Activated CD4-positive, alpha-beta T cell treated with anti-CD3 and anti-CD28 coated beads for 36 hours (primary cell): Measurements from ENCODE around the gene NDNF. TPM values are rescaled to one million over a fixed set of nuclear protein-coding genes. Genes with fewer than 3 reads are reported as not detected.

Experiments used
- ATAC-seq: fragments of 200-7000 bp; cut with Tn5 transposase; one replicate; pipeline ENCODE4 v1.10.0; 2021; ENCODE audit warnings: mild to moderate bottlenecking, moderate library complexity
- CTCF ChIA-PET: fragments of 350-600 bp; sonication (Branson Sonifier 250); formaldehyde crosslinking; loops from one replicate; lab custom pipeline; 2021; ENCODE audit warnings: antibody characterized with exemption; lab: Charles Lee
- POLR2A ChIA-PET: fragments of 350-600 bp; sonication (Branson Sonifier 250); formaldehyde crosslinking; loops from one replicate; lab custom pipeline; 2021; ENCODE audit warnings: antibody characterized with exemption, inconsistent platforms; lab: Charles Lee
- DNase-seq: peaks from one replicate; pipeline ENCODE4 v3.0.0-alpha.2; 2020
- H3K27ac Mint-ChIP-seq: one replicate; pipeline ENCODE4 v1.8.0; 2021; ENCODE audit warnings: mixed read lengths
- H3K27me3 Mint-ChIP-seq: one replicate; pipeline ENCODE4 v1.8.0; 2021; ENCODE audit warnings: mixed read lengths
- H3K36me3 Mint-ChIP-seq: one replicate; pipeline ENCODE4 v1.8.0; 2021; ENCODE audit warnings: low read depth, mixed read lengths
- H3K4me1 Mint-ChIP-seq: one replicate; pipeline ENCODE4 v1.8.0; 2021; ENCODE audit warnings: mixed read lengths
- H3K4me3 Mint-ChIP-seq: one replicate; pipeline ENCODE4 v1.8.0; 2021; ENCODE audit warnings: mild to moderate bottlenecking, moderate library complexity, mixed read lengths
- H3K9me3 Mint-ChIP-seq: one replicate; pipeline ENCODE4 v1.8.0; 2021; ENCODE audit warnings: low read depth, mixed read lengths
- intact Hi-C, 2 experiments: fragments of 100-400 bp; cut with DNase I in 1 of 2; cut with micrococcal nuclease in 1 of 2; formaldehyde crosslinking; loops; one replicate each; pipeline versions ENCODE4 v1.14.2 to v1.15.1; 2022 to 2024; cut with DNase I, micrococcal nuclease
- total RNA-seq, 2 experiments: library from RNA; stranded (reverse); gene quantifications; one replicate each; pipeline ENCODE4 v1.2.3, GENCODE V29; 2021

NDNF gene
- total RNA-seq, 2 experiments from 2014 or later, result 0.11 to 0.16 TPM

DNA sequence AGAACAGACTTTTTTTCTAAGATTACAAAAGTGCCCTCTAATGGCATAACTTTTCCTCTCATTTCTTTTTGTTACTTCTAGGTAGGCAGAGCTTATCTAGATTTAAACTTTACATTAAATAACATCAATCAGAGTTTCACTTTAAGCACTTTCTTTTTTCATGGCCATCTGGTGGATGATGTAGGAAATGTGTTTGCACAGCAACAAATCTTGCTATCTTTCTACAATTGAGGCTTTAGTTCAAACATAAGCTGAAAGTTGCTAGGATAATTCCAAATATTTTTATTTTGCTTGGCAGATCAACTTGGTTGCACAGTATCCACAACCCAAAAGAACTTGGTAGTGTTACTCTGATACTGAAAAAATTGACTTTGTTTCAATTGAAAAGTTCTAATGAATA lies 22.0 kb downstream of the NDNF start:
- Mint-ChIP-seq H3K4me1 (no peaks in the 10 kb centered on the region), H3K9me3 (no peaks in the 10 kb centered on the region), H3K36me3 (no peaks in the 10 kb centered on the region), H3K4me3 (no peak overlapping the region), H3K27me3 (peaks cover 14% of the 10 kb centered on the region), H3K27ac (no peak overlapping the region)
- ATAC-seq, result no peak
- no peak for DNase-seq
- CTCF ChIA-PET, result interaction anchor here (1.0 to 1.5 kb wide), 4 partner anchors 11 to 374 kb away, joined by 3 to 4 read pairs (median 3); no protein-coding TSS in a partner anchor
- intact Hi-C loops, result no loop called here
- POLR2A ChIA-PET, result no interaction called here

DNA sequence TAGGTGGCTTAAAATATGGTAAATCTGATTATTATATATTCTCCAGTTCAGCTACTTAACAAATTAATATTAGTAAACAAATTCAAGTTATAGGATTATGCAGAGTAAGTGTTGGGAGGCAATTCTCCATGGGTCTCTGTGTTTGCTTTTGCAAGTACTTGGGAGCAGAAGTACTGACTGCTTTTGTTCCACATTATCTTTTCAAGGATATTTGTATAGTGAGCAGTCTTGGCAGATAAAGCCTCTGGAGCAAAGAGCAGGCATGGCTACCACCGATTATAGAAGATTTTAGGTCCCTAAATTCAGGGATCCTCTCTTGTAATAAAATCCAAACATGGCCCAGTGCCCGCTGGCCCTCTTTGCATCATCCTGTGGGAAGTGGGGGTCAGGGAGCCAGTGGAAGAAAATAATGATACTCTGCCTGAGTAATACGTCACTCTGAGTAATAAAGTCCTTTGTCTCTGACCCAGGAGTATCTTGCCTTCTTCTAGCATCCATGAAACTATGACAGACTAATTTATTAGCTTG lies 23.2 kb downstream of the NDNF start:
- peaks cover 10% of the 10 kb centered on the region for H3K27me3 Mint-ChIP-seq
- DNase-seq, result no peak

DNA sequence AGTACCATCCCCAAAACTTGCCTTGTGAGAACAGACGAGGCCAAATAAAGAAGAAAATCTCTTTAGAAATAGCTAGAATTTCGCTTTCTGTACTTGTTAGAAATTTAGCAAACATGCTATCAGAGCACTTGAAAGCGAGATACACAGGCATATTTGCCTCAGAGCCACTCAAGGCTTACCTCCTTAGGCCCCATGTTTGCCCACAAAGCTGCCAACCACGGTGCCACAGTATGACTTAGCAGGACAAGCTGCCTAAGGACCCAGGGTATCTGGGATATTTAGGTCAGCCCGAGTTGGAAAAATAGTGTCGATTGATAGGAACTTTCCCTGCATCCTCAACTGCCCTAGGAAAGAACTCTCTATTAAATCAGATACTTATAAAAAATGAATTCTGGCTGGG lies 24.2 kb downstream of the NDNF start:
- Mint-ChIP-seq H3K27ac (no peak overlapping the region), H3K27me3 (peaks cover 12% of the 10 kb centered on the region), H3K4me1 (no peaks in the 10 kb centered on the region), H3K36me3 (no peaks in the 10 kb centered on the region), H3K9me3 (no peaks in the 10 kb centered on the region), H3K4me3 (no peak overlapping the region)
- ChIA-PET POLR2A (no interaction called here), CTCF (interaction anchor here (1.3 kb wide), 1 partner anchor 20 kb away, joined by 5 read pairs; no protein-coding TSS in a partner anchor)
- no peak for DNase-seq
- no peak for ATAC-seq
- intact Hi-C loops, result loop anchor here in 1 of 2 experiments (10.0 kb wide), 1 partner anchor 203 kb away; no protein-coding TSS in a partner anchor

More for the DNA sequence above, 23.2 kb downstream of the NDNF start:
- no peaks in the 10 kb centered on the region for H3K36me3 Mint-ChIP-seq
- H3K9me3 Mint-ChIP-seq, result no peaks in the 10 kb centered on the region
- no peak overlapping the region for H3K27ac Mint-ChIP-seq
- intact Hi-C loops, result loop anchor here in 1 of 2 experiments (10.0 kb wide), 1 partner anchor 204 kb away; no protein-coding TSS in a partner anchor
- CTCF ChIA-PET, result interaction anchor here (1.1 to 1.5 kb wide), 3 partner anchors 9 to 143 kb away, joined by 3 to 4 read pairs (median 3); no protein-coding TSS in a partner anchor
- ATAC-seq, result no peak
- no peak overlapping the region for H3K4me3 Mint-ChIP-seq
- POLR2A ChIA-PET, result no interaction called here
- H3K4me1 Mint-ChIP-seq, result no peaks in the 10 kb centered on the region

DNA sequence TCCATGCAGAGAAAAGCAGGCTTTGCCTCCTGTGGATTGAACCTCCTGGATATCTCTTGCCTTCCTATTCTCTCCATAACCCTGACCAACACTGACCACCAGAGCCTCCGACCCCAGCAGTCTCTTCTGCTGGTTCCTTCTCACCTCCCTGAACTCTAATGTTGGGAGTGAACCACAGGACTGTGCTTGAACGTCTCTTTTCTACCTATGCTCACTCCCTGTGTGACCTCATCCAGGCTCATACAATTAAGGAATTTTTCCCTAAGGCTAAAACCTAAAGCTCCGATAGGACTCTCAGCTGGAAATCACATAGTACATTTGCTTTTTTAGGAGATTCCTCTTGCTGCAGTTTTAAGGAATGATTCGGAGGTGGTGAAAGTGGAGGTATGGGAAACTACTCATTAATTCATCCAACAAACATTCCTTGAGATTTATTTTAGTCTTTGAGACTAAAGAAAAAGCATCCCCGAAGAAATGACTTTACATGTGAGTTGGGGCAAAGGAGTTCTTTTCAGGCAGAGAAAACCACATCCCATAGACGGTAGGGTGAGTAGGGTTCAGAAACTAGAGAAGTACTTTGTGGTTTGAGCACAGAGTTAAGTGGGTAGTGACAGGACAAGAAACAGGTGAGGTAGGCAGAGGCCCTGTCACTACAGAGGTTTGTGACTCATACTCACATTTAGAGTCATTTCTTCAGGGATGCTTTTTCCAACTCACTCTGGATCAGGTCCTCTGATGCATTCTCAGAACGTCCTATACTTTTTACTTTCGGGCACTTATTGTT lies 30.8 kb downstream of the NDNF start:
- H3K4me3 Mint-ChIP-seq, result no peak overlapping the region
- no peaks in the 10 kb centered on the region for H3K9me3 Mint-ChIP-seq
- intact Hi-C loops, result loop anchor here (1.0 to 10.0 kb wide), 12 partner anchors 31 to 266 kb away; partner anchors contain the start of genes PRDM5 (in 2 of the 2) and NDNF (in 1 of the 2)
- POLR2A ChIA-PET, result no interaction called here
- peaks cover 13% of the 10 kb centered on the region for H3K4me1 Mint-ChIP-seq
- ATAC-seq, result peak; percentile 100
- no peak overlapping the region for H3K27ac Mint-ChIP-seq
- peaks cover 26% of the 10 kb centered on the region for H3K27me3 Mint-ChIP-seq
- no peaks in the 10 kb centered on the region for H3K36me3 Mint-ChIP-seq
- peak; percentile 55 for DNase-seq
- CTCF ChIA-PET, result no interaction called here

DNA sequence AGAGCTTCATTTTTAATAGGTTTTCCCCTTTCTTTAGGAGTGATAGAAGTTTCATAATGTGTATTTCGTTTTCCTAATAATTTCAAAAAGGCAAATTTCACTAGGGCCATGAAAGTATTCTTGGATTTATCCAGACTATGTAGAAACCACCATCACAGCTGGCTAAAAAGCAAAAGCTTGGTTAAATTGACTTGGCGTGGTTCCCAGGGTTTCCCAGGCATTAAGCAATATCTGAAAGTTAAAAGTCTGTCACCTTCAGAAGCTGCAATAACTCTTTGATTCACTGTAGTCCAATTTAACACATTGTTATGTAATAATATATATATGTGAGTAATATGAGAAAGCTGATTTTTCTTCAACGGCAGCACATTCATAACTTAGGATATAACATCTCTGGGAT lies 38.3 kb downstream of the NDNF start:
- Mint-ChIP-seq H3K27ac (no peak overlapping the region), H3K9me3 (no peaks in the 10 kb centered on the region), H3K4me3 (no peak overlapping the region), H3K4me1 (no peaks in the 10 kb centered on the region), H3K36me3 (no peaks in the 10 kb centered on the region), H3K27me3 (peaks cover 9% of the 10 kb centered on the region)
- DNase-seq (no peak), ATAC-seq (no peak)
- CTCF ChIA-PET, result interaction anchor here (0.9 kb wide), 1 partner anchor 316 kb away, joined by 3 read pairs; no protein-coding TSS in a partner anchor
- intact Hi-C loops, result no loop called here
- POLR2A ChIA-PET, result no interaction called here

DNA sequence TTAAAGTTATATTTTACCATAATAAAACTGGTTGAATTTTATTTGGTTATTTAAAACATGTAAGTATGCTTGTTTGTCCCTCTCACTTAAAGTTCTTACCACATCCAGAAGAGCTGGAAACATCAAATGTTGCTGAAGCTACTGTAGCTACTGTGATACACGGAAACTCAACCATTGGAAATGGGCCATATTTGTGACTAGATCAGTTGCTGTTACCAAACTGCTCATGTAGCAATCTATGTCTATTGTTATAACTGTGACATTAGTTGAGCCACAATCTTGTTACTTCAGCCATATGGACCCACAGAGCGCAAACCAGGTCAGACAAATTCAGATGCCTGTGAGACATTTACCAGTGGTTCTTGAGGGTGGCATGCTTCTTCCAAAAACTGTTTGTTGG lies 41.6 kb downstream of the NDNF start:
- Mint-ChIP-seq H3K4me1 (no peaks in the 10 kb centered on the region), H3K27me3 (peaks cover 2% of the 10 kb centered on the region), H3K27ac (no peak overlapping the region), H3K9me3 (no peaks in the 10 kb centered on the region), H3K36me3 (no peaks in the 10 kb centered on the region), H3K4me3 (no peak overlapping the region)
- ATAC-seq (no peak), DNase-seq (no peak)
- ChIA-PET POLR2A (interaction anchor here (0.6 kb wide), 1 partner anchor 1064 kb away, joined by 11 read pairs; no protein-coding TSS in a partner anchor), CTCF (interaction anchor here (0.8 kb wide), 1 partner anchor 92 kb away, joined by 3 read pairs; no protein-coding TSS in a partner anchor)
- intact Hi-C loops, result no loop called here

DNA sequence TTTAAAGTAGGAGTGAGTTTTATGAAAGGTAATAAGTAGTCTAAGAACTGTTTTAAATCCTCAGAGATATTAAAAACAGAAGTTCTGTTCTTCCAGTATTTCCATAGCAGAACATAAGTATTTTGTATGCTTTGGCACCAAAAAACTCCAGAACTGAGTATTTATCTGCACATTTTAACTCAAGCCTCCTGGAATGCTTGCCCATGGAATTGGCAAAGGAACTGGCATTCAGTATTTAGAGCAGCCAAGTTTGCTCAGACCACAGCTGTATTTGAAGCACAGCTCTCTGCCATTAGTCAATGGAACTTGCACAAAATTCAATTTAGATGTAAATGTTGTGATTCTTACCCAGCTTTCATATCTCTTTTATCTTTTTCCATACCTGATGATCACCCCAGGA lies 42.2 kb downstream of the NDNF start:
- DNase-seq (no peak), ATAC-seq (no peak)
- ChIA-PET CTCF (interaction anchor here (0.8 kb wide), 1 partner anchor 93 kb away, joined by 3 read pairs; no protein-coding TSS in a partner anchor), POLR2A (interaction anchor here (0.6 kb wide), 1 partner anchor 1063 kb away, joined by 11 read pairs; no protein-coding TSS in a partner anchor)
- Mint-ChIP-seq H3K4me1 (no peaks in the 10 kb centered on the region), H3K4me3 (no peak overlapping the region), H3K27me3 (peaks cover 2% of the 10 kb centered on the region), H3K36me3 (no peaks in the 10 kb centered on the region), H3K27ac (no peak overlapping the region), H3K9me3 (no peaks in the 10 kb centered on the region)
- intact Hi-C loops, result no loop called here

DNA sequence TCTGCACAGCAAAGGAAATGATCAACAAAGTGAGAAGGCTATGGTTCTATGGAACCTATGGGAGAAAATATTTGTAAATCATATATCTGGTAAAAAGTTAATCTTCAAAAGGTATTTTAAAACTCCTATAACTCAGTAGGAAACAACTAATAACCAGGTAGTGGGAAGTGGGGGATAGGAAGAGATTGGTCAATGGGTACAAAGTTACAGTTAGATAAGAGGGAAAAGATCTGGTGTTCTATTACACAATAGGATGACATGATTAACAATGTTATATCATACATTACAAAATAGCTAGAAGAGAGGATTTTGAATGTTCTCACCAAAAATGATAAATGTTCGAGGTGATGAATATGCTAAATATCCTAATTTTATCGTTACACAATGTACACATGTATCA lies 46.3 kb downstream of the NDNF start:
- Mint-ChIP-seq H3K4me1 (no peaks in the 10 kb centered on the region), H3K36me3 (no peaks in the 10 kb centered on the region), H3K9me3 (no peaks in the 10 kb centered on the region), H3K27ac (no peak overlapping the region), H3K27me3 (peaks cover 12% of the 10 kb centered on the region), H3K4me3 (no peak overlapping the region)
- intact Hi-C loops, result no loop called here
- DNase-seq (no peak), ATAC-seq (no peak)
- CTCF ChIA-PET, result no interaction called here
- POLR2A ChIA-PET, result no interaction called here

DNA sequence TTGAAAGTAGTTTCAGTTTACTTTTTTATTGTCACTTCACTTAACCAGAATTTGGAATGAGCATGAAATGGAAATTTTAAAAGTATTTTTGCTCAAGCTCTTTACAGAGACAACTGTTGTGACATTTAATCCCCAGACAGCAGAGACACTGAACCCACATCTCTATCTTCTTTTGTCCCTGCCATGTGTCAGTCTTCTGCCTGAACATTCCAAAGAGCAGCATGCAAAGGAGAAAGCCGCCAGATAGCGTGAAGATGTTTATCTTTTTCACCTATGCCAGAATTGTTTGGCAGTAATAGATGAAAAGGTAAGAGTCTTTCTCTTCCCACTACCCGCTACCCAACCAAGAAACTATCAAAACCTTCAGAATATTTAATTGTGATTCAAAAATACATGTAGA lies 46.8 kb downstream of the NDNF start:
- ChIA-PET POLR2A (no interaction called here), CTCF (no interaction called here)
- no peak for ATAC-seq
- Mint-ChIP-seq H3K36me3 (no peaks in the 10 kb centered on the region), H3K4me1 (no peaks in the 10 kb centered on the region), H3K27ac (no peak overlapping the region), H3K4me3 (no peak overlapping the region), H3K9me3 (no peaks in the 10 kb centered on the region), H3K27me3 (peaks cover 10% of the 10 kb centered on the region)
- DNase-seq, result no peak
- intact Hi-C loops, result no loop called here

DNA sequence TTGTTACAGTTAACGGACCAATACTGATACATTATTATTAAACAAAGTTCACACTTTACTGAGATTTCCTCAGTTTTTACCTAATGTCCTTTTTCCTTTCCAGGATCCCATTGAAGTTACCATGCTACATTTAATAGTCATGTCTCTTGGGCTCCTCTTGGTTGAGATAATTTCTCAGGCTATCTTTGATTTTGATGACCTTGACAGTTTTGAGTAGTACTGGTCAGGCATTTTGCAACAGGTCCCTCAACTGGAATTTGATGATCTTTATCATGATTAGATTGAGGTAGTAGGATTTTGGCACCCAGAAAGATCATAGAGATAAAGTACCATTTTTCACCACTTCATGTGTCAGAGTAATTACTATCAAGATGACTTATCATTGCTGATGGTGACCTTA lies 53.8 kb downstream of the NDNF start:
- ATAC-seq (no peak), DNase-seq (no peak)
- Mint-ChIP-seq H3K36me3 (no peaks in the 10 kb centered on the region), H3K4me1 (peaks cover 9% of the 10 kb centered on the region), H3K4me3 (no peak overlapping the region), H3K27ac (no peak overlapping the region), H3K27me3 (peaks cover 7% of the 10 kb centered on the region), H3K9me3 (no peaks in the 10 kb centered on the region)
- POLR2A ChIA-PET, result no interaction called here
- CTCF ChIA-PET, result no interaction called here
- intact Hi-C loops, result no loop called here

DNA sequence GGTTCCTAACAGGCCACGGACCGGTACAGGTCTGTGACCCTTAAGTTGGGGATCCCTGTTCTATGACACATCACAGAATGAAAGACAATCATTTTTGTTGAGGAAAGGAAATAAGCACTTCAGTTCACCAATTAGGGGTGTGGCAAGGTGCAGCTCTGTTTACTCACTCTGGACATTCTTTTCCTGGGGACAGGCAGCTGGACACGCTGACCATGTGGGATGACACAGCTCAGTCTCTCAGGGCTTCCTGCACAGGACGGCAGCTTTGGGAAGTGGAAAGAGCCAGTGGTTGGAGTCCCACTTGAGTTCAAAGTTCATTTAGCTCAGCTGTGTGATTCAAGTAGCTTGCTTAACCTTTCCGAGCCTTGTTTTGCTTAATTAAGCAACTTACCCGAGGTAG lies 55.7 kb downstream of the NDNF start:
- Mint-ChIP-seq H3K4me1 (peaks cover 9% of the 10 kb centered on the region), H3K36me3 (no peaks in the 10 kb centered on the region), H3K4me3 (no peak overlapping the region), H3K27ac (no peak overlapping the region), H3K27me3 (no peaks in the 10 kb centered on the region), H3K9me3 (no peaks in the 10 kb centered on the region)
- ChIA-PET POLR2A (no interaction called here), CTCF (interaction anchor here (1.7 kb wide), 1 partner anchor 8 kb away, joined by 4 read pairs; no protein-coding TSS in a partner anchor)
- intact Hi-C loops, result no loop called here
- DNase-seq, result no peak
- ATAC-seq, result no peak
